Ovary (tissue), 9 donors: ENCODE data around the gene ATXN7. TPM values are rescaled to one million over a fixed set of nuclear protein-coding genes. Genes with fewer than 3 reads are reported as not detected.

Experiments
- DNase-seq, 5 donors: peaks; one replicate each; pipeline ENCODE4 v3.0.0-alpha.2; 2019 to 2020
- H3K27ac ChIP-seq, 2 donors: fragments of 200-600 bp; one replicate each; pipeline versions ENCODE4 v1.5.1 to v1.8.0; 2019 to 2022
- H3K27me3 ChIP-seq: fragments of 200-600 bp; one replicate; pipeline ENCODE4 v1.8.0; 2022
- H3K36me3 ChIP-seq: fragments of 200-600 bp; sonication (generic); one replicate; pipeline ENCODE4 v1.5.1; 2019
- H3K4me1 ChIP-seq: one replicate; pipeline ENCODE4 v1.8.1; 2013; ENCODE audit warnings: mild to moderate bottlenecking, moderate library complexity; ENCODE audit not compliant: insufficient read depth
- H3K4me3 ChIP-seq: fragments of 200-600 bp; sonication (generic); one replicate; pipeline ENCODE4 v1.5.1; 2017
- H3K9me3 ChIP-seq, 2 donors: fragments of 200-600 bp in 1 of 2; sonication (generic) in 1 of 2; one replicate each; pipeline versions ENCODE4 v1.5.1 to v1.8.1; 2013 to 2019; ENCODE audit warnings: mild to moderate bottlenecking in 1 of 2, moderate library complexity in 1 of 2
- CTCF ChIP-seq, 3 donors: fragments of 450-650 bp in 2 of 3; fragments of 200-600 bp in 1 of 3; IDR thresholded peaks; one replicate each; pipeline versions ENCODE4 v1.5.1 to v1.8.0; 2016 to 2022; ENCODE audit warnings: antibody characterized with exemption in 3 of 3, mild to moderate bottlenecking in 1 of 3
- EP300 ChIP-seq: sonication (generic); formaldehyde crosslinking; IDR thresholded peaks from one replicate; pipeline ENCODE4 v1.6.1; 2017; ENCODE audit warnings: antibody characterized with exemption
- POLR2A ChIP-seq: fragments of 450-650 bp; IDR thresholded peaks from one replicate; pipeline ENCODE4 v1.6.1; 2017; ENCODE audit warnings: antibody characterized with exemption, mild to moderate bottlenecking, moderate library complexity
- WGBS, 3 donors: extraction: QIAGEN DNeasy Blood & Tissue Kit in 1 of 3; methylation state at CpG; one replicate each; pipeline versions ENCODE4 v1.1.5 to v1.1.7; 2013 to 2017; 5-methylcytosine and 5-hydroxymethylcytosine counted together
- intact Hi-C, 4 donors: fragments of 100-400 bp; cut with DNase I; formaldehyde crosslinking; loops; one replicate each; pipeline versions ENCODE4 v1.11.0 to v1.15.1; 2022 to 2023
- polyA plus RNA-seq, 2 donors: library from polyadenylated mRNA; stranded (reverse); fragments of 200-250 nt in 1 of 2; fragments of 350-450 nt in 1 of 2; fragmentation: Illumina TruSeq in 1 of 2; extraction: RNeasy Lipid Tissue Mini Kit (QIAGEN cat#74804) in 1 of 2; gene quantifications; one replicate each; pipeline ENCODE4 v1.2.3, GENCODE V29; 2013 to 2014
- total RNA-seq, 7 donors: library from RNA; depleted of rRNA in 2 of 7; stranded (reverse); fragments of >200 nt in 2 of 7; fragmentation: NEBNext Ultra II Directional in 3 of 7; extraction: Animal tissue kit (Norgen Biotek cat#: 25700) in 3 of 7; gene quantifications; one replicate each; pipeline versions ENCODE4 v1.1.0 to v1.2.4, GENCODE V29; 2016 to 2023
- donor health status: DM: no; HTN: no; CAD: no; lungs with moderate emphysema.
- donor health status: DM: no; HTN: no; CAD: no.
- donor health status: Bipolar disorder and iron deficiency.
- donor health status: DM: yes; HTN: yes; CAD: no.
- donor health status: DM: no; HTN: no; CAD: no.
- donor health status: DM: yes; HTN: yes; CAD: no.

The ATXN7 gene
- total and polyA plus RNA-seq, 9 donors = 4.3 to 47.0 (median 27.7) TPM

GRCh38 chr3:63990204-63990603 lies 126.5 kb downstream of the ATXN7 start:
- Histone ChIP-seq H3K36me3 (no peaks in the 10 kb centered on the region), H3K9me3 (no peaks in the 10 kb centered on the region), H3K27me3 (no peaks in the 10 kb centered on the region), H3K4me3 (no peak overlapping the region), H3K4me1 (no peaks in the 10 kb centered on the region), H3K27ac (no peak overlapping the region)
- TF ChIP-seq CTCF (IDR thresholded peaks at IDR 0.05) (no peak), POLR2A (no peak), EP300 (no peak)
- WGBS, 3 donors = 93 to 97% (median 95%) methylated on average over 14 of the region's 14 CpGs
- DNase-seq = no peak
- intact Hi-C loops = loop anchor here (10.0 kb wide), 3 partner anchors 65 to 635 kb away; partner anchors contain the start of gene SCAANT1 (in 2 of the 4)

DNA sequence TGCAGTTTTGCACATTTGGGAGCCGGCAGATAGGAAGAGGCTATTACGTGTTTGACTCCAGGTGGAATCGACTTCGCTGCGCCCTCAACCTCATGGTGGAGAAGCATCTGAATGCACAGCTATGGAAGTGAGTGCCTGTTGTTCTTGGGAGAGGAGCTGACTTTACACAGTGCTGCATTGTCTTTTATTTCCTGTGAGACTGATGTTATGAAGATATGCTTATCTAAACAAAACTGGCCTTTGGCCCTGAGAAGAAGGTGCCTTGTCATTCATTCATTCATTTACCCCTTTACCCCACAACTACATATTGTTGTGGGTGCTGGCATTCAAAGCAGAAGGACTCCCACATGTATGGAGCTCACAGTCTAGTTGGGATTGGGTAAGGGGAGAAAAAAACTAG lies 127.1 kb downstream of the ATXN7 start:
- WGBS, 3 donors = 86 to 91% (median 90%) methylated on average over 5 of the region's 5 CpGs
- no peak overlapping the region for H3K27ac ChIP-seq

GRCh38 chr3:63991666-63992065 lies 128.0 kb downstream of the ATXN7 start:
- Histone ChIP-seq H3K4me1 (no peaks in the 10 kb centered on the region), H3K9me3 (no peaks in the 10 kb centered on the region), H3K4me3 (no peak overlapping the region), H3K27ac (no peak overlapping the region), H3K36me3 (no peaks in the 10 kb centered on the region), H3K27me3 (no peaks in the 10 kb centered on the region)
- DNase-seq = no peak
- TF ChIP-seq EP300 (no peak), POLR2A (no peak), CTCF (IDR thresholded peaks at IDR 0.05) (no peak)
- 84 to 93% (median 93%) methylated on average over 3 of the region's 3 CpGs for WGBS, 3 donors
- intact Hi-C loops = loop anchor here (10.0 kb wide), 3 partner anchors 67 to 637 kb away; partner anchors contain the start of gene SCAANT1 (in 2 of the 4)

More for the DNA sequence above, 127.1 kb downstream of the ATXN7 start:
- no peaks in the 10 kb centered on the region for H3K9me3 ChIP-seq
- H3K4me1 ChIP-seq = no peaks in the 10 kb centered on the region
- no peak for DNase-seq
- no peaks in the 10 kb centered on the region for H3K27me3 ChIP-seq
- TF ChIP-seq CTCF (IDR thresholded peaks at IDR 0.05) (no peak), POLR2A (no peak), EP300 (no peak)
- no peaks in the 10 kb centered on the region for H3K36me3 ChIP-seq
- intact Hi-C loops = loop anchor here (10.0 kb wide), 3 partner anchors 66 to 636 kb away; partner anchors contain the start of gene SCAANT1 (in 2 of the 4)
- no peak overlapping the region for H3K4me3 ChIP-seq

GRCh38 chr3:63992516-63993209 lies 129.0 kb downstream of the ATXN7 start:
- Histone ChIP-seq H3K27me3 (no peaks in the 10 kb centered on the region), H3K4me3 (no peak overlapping the region), H3K9me3 (no peaks in the 10 kb centered on the region), H3K36me3 (no peaks in the 10 kb centered on the region), H3K27ac (no peak overlapping the region), H3K4me1 (no peaks in the 10 kb centered on the region)
- TF ChIP-seq CTCF (IDR thresholded peaks at IDR 0.05) = no peak
- TF ChIP-seq EP300 = no peak
- TF ChIP-seq POLR2A = no peak
- 89 to 93% (median 93%) methylated on average over 5 of the region's 5 CpGs for WGBS, 3 donors
- intact Hi-C loops = loop anchor here (10.0 kb wide), 3 partner anchors 68 to 638 kb away; partner anchors contain the start of gene SCAANT1 (in 2 of the 4)
- no peak for DNase-seq
